Airway epithelial cell (primary cell): ENCODE data around the gene WDHD1. TPM values are rescaled to one million over a fixed set of nuclear protein-coding genes. Genes with fewer than 3 reads are reported as not detected.

Experiments
- total RNA-seq: library from RNA; depleted of rRNA; stranded (reverse); fragments of >200 nt; gene quantifications from 2 replicates; pipeline ENCODE4 v1.2.3, GENCODE V29; 2015

The WDHD1 gene, protein sequence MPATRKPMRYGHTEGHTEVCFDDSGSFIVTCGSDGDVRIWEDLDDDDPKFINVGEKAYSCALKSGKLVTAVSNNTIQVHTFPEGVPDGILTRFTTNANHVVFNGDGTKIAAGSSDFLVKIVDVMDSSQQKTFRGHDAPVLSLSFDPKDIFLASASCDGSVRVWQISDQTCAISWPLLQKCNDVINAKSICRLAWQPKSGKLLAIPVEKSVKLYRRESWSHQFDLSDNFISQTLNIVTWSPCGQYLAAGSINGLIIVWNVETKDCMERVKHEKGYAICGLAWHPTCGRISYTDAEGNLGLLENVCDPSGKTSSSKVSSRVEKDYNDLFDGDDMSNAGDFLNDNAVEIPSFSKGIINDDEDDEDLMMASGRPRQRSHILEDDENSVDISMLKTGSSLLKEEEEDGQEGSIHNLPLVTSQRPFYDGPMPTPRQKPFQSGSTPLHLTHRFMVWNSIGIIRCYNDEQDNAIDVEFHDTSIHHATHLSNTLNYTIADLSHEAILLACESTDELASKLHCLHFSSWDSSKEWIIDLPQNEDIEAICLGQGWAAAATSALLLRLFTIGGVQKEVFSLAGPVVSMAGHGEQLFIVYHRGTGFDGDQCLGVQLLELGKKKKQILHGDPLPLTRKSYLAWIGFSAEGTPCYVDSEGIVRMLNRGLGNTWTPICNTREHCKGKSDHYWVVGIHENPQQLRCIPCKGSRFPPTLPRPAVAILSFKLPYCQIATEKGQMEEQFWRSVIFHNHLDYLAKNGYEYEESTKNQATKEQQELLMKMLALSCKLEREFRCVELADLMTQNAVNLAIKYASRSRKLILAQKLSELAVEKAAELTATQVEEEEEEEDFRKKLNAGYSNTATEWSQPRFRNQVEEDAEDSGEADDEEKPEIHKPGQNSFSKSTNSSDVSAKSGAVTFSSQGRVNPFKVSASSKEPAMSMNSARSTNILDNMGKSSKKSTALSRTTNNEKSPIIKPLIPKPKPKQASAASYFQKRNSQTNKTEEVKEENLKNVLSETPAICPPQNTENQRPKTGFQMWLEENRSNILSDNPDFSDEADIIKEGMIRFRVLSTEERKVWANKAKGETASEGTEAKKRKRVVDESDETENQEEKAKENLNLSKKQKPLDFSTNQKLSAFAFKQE
- total RNA-seq: 12.5 and 14.5 TPM in 2 replicates

DNA sequence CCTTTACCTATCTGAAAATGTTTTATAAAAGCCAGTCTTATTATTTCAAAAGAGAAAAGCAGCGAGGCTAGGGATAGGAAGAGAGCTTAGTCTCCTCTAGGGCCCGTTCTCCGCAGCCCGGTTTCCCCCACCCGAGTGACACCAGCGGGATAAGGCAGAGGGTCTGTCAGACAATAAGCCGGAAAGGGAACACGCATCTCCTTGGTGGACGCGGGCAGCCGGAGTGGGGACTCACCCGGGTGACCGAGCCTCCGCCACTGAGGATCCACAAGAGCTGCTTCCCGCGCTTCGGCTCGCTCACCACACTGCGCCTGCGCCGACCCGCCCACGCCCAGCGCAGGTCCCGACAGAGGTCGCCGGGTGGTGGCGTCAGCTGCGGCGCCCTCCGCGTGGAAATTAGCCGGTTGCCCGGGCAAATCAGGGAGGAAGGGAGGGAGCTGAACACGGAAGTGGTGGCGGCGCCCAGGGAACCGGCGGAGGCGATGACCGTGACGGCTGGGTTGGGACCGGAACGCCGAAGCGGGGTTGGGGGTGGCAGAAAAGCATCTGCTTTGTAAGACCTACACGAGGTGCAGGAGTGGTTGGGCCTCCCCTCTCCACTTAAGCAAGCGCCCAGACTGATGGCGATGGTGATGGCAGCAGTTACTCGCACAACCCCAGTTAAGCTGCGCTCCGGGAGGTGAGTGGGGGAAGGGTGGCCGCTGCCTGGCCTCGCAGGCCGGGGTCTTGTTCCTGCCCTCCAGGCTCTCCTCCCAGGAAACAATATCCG is at the start of gene WDHD1, which contains the start of gene SOCS4:
Gene WDHD1, minus strand, starts transcription at position 307 of the 769 bp plus-strand sequence. CDS start 312 bp downstream, outside the sequence.
Gene SOCS4, plus strand, starts transcription at position 444 of the 769 bp plus-strand sequence. CDS start 15,806 bp downstream, outside the sequence.

DNA sequence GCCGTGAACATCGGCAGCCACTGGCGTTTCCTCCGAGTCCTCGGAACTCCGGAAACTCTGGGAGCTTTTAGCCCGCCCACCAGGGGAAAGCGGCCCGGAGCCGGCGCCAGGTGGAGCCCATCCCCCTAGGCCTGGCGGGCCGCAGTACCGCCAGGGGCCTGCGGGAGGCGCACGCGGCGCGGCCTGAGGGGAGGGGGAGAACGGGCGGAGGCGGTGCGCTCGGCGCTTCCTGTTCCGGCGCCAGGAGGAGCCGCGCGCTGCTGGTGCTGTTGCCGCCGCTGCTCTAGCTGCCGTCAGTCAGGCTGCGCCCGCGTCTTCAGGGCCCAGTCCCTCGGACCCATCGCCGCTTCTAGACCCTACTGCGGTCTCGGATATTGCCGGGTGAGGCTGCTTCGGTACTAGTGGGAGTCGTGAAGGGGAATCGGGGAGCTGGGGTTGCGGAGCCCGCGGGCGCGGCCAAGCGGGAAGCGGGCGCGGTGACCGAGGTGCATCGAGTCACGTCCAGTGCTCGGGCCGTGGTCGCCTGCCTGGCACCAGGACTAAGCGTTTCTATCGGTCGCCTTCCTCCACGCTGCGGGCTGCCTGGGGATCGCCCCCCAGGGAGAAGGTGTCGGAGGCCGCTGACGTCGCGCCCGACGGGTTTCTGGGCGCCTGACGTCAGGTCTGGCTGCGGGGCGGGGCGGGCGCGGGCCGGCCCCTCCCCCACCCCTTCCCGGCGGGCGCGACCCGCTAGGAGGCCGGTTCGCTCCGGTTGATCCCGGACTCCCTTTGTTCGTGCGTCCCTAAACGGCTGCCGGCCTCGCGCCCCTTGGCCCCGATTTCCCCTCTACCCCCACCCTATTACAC is 24.7 kb upstream of the WDHD1 start, which contains the start of gene MAPK1IP1L:
Gene MAPK1IP1L, plus strand, starts transcription at position 225 of the 846 bp plus-strand sequence. CDS start 10,037 bp downstream, outside the sequence.

DNA sequence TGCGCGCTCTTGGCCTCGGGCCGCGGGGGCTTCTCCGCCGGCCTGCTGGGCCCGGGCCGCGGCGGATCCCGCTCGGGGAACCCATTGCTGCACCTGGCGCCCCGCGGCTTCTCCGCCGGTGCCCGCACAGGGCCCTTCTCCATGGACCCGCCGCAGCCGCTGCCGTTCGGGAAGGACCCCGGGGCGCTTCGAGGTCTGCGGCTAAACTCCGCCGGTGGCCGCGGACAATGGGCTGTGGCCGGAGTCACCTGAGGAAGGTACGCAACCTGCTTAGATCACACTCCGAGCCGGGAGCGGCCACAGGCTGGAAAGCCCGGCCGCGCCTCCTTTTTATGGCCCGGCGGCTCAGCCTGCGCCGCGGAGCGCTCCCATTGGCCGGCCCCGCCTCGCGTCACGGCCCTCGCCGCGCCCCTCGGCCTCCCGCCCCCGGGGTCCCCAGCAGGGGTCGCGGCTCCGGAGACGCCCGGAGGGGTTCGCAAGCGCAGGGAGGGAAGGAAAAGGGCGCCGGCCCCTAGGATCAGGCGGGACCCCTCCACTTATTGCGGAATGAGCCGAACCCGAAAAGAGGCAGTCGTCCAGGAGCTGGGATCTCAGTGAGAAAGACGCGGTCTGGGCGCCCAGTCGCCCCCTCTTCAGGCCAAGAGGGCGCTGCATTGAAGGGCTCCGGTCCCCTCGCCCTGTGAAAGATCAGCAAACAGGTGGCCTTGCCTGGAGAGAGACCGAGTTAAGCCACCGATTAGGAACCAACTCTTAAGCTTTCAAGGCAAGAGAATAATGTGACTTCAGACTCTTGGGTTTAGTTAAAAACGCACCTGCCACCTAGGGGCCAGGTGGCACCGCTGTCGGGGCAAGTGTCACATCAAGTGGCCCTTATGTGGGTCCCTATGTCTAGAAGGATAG is 124.1 kb downstream of the WDHD1 start, which contains the start of gene GCH1:
Gene GCH1, minus strand, starts transcription at position 306 of the 900 bp plus-strand sequence. Its CDS starts 163 bp downstream, at position 143.

Other genes with a start within 250 kb of the WDHD1 start
- gene GCH1, start 124.3 kb downstream of the WDHD1 start, total RNA-seq: 4.4 and 4.7 TPM in 2 replicates
- gene SOCS4, start 137 bp upstream of the WDHD1 start, total RNA-seq: 6.5 and 9.6 TPM in 2 replicates
- gene MAPK1IP1L, start 24.5 kb upstream of the WDHD1 start, total RNA-seq: 76.0 and 115 TPM in 2 replicates
- 260 and 307 TPM in 2 replicates for gene LGALS3, start 102.2 kb upstream of the WDHD1 start, total RNA-seq
- gene DLGAP5, start 164.5 kb upstream of the WDHD1 start, total RNA-seq: 23.9 and 31.0 TPM in 2 replicates
- gene FBXO34, start 244.3 kb upstream of the WDHD1 start, total RNA-seq: 11.4 and 14.1 TPM in 2 replicates